Amniotic stem cell (primary cell): ENCODE data around the gene GGCX.

ENCODE experiments used
- DNase-seq: peaks from one replicate; lab custom pipeline; 2025; lab: John Stamatoyannopoulos, UW

The GGCX gene

GRCh38 chr2:85541753-85542457 is 19.4 kb downstream of the GGCX start:
- no peak for DNase-seq

GRCh38 chr2:85541262-85541661 is 20.0 kb downstream of the GGCX start:
- DNase-seq, result no peak

DNA sequence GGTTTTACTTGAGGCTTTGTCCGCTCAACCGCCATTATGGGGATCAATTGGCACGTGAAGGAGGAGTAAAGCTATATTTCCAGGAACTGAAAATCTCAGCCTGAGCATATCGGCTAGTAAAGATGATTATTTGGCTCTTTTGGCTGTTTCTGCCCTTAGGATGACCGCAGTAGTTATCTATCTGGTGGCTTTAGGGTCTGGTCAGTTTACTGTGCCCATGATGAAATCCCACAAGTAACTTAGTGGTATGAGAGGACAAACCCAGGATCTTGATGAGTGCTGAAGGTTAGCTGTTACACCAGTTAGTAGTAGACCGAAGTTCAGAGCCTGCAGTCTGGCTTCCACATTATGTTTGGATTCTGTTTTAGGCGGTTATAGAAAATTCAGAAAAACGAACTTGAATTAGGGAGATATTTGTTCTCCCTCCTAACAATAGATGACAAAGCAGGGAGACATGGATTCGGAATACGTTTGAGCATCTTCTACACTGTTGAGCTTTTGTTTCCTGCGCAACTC is 21.1 kb downstream of the GGCX start:
- no peak for DNase-seq

DNA sequence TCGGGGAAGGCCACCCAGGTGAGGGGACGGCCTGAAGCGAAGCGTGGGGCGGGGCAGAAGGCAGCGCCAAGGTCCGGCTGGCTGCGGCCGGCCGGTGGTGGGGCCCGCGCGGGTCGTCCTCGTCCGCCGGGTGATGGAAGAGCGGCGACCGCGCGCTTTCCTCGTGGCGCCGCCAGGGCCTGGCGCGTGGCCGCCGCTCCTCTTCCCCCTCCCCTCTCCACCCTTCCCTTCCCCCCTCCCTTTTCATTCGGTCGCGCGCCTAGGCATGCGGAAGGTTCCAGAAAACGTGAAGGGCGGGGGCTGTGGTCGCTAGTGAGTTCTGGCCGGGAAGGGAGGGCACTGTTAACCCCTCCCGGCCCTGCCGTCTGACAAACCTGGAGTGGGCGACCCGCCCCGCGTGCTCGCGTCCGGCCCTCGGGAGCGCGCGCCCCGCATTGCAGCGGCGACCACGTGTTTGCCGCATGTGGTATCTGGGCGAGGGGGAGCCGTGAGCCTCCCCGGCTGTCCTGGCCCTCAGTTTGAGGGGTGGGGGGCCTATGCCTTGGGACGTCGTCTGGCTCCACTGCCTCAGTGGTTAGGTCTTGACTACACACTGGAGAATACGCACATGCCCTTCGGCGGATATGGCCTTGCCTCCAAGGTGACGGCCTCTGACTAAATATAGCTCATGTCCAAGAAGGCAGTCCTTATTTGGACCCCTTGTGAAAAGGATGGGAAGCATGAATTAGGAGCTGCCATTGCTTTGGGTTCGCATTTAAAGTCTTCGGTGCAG is 21.7 kb downstream of the GGCX start:
- no peak for DNase-seq

- peak; percentile 85 for DNase-seq
Measured at GRCh38 chr2:85538507-85539360, 22.6 kb downstream of the GGCX start, which contains the start of gene MAT2A. Gene MAT2A, plus strand, starts transcription at chr2:85539168. Its CDS starts 120 bp downstream, at chr2:85539288.

DNA sequence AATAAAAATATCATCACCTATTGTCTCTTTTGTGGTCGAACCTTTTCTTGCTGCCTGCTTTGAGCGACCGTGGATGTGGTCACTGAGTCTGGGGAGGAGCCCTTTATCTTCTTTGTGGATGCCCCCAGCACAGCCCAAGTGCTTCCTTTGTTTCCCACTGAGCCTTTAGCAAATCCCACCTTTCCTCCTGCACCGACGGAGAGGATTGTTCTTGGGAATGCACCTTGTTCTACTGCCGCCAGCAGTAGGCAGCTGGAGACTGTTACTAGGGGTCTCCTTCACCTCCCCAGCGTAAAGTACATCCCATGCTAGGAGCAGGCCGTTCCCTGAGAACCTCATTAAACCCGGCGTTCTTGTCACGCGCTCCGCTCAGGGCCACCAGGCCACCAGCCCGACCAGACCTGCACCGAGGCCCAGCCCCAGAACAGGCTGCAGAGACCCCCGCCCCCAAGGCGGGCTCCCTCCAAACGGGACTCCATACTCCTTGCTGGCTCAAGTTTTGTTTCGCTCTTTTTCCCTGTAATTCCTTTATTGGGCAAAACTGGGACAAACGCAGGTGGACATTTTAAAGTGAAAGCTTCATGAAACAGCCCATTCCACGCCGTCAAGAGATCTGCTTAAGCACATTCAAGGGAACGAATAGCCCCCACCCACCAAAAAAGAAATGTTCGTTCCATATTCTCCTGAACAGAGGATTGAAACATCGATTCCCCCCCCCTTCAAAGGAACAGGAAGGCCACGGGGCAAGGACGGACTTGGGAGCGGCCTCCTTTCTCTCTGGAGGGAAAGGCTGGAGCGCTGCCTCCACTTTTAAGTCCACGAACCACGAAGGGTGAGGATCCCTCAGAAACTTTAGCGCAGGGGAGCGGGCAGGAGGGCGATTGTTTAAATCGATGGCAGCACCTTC is 23.4 kb downstream of the GGCX start:
- DNase-seq, result no peak

DNA sequence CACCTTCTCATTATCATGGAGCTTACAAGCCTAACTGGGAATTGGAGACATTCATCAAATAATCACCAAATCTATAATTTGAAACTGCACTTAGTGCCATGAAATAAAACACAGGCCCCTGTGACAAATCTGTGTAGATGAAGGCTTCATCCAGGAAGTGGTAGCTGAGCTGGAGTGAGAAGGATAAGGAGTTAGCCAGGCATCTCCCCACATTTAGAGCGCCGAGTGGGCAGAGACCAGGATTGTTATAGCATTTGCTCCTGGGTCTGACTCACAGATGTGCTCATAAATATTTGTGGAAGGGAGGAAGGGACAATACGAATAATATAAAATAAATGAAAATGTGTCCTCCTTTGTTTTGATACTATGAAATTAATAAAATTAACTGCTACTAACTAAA is 24.8 kb downstream of the GGCX start:
- no peak for DNase-seq

DNA sequence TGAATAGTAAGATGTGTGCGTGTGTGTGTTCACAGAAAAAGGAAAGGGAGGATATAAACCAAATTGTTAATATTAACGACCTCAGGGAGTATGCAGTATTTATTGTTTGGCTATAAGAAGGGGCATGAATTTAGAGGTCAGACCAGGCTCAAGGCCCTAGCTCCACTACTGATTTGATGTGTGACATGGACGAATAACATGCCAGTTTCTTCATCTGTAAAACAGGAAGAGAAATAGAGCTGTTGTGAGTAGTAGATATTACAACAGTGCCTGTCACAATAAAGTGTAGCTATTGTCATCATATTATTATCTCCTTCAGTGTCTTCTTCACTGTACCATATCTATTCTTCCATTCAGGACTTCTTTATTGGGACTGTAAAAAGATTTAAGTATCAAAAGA is 26.4 kb downstream of the GGCX start:
- DNase-seq, result no peak

DNA sequence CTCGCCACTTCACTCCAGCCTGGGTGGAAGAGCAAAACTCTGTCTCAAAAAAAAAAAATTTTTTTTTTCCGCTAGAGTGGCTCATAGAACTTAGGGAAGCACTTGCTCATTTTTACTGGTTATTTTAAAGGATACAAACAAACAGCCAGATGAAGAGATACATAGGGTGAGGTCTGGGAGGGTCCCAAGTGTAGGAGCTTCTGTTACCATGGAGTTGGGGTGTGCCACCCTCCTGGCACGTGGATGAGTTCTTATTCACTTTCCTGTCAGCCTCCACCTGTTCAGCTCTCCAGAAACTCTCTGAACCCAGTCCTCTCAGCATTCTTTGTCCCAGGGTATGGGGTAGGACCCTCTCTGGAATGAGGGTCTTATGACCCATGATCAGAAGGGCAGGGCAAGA is 27.2 kb downstream of the GGCX start:
- no peak for DNase-seq

DNA sequence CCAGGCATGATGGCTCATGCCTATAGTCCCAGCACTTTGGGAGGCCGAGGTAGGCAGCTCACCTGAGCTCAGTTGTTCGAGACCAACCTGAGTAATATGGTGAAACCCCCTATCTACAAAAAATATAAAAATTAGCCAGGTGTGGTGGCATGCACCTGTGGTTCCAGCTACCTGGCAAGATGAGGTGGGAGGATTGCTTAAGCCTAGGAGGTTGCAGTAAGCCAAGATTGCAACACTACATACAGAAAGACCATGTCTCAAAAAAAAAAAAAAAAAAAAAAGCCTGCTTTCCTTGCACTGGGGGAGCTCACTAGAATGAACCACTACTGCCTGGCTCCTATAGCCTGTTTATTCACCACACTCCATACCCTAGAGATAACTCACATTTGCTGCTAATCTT is 29.7 kb downstream of the GGCX start:
- no peak for DNase-seq

GRCh38 chr2:85529809-85530208 is 31.5 kb downstream of the GGCX start:
- DNase-seq, result no peak

- DNase-seq, result no peak
Measured at GRCh38 chr2:85528355-85528754, 32.9 kb downstream of the GGCX start.

GRCh38 chr2:85527787-85528186 is 33.5 kb downstream of the GGCX start:
- no peak for DNase-seq

DNA sequence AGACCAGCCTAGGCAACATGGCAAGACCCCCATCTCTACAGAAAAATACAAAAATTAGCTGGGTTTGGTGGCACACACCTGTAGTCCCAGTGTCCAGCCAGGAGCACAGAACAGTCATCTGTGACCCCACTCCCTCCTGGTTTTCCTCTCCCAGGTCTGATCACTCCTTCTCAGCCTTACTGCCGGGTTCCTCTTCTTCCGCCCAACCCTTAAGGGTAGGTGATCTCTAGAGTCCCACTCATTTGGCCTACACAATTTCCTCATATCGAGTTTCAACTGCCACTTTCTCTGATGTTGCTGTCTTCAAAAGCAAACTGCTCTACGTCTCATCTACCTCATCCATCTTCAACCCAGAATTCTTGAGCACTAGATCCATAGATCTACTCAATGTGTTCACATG is 35.7 kb downstream of the GGCX start:
- no peak for DNase-seq

DNA sequence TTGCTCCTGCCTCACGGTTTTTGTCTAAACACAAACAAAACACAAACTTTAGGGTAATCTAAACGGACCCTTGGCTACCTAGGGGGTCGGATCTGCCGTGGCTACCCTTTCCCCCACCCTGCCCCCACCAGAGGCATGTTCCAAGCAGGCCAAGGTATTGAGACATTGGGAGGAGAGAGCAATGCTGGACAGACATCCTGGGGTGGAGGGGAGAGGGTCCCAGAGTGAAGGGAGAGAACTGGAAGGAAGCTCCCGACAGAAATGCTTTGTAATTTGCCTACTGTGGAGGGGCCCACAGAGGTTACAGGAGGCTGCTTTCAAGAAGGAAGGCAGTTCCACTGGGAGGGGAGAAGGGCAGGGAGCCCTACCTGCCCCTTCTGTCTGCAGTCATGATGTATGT is 36.3 kb downstream of the GGCX start:
- DNase-seq, result no peak

DNA sequence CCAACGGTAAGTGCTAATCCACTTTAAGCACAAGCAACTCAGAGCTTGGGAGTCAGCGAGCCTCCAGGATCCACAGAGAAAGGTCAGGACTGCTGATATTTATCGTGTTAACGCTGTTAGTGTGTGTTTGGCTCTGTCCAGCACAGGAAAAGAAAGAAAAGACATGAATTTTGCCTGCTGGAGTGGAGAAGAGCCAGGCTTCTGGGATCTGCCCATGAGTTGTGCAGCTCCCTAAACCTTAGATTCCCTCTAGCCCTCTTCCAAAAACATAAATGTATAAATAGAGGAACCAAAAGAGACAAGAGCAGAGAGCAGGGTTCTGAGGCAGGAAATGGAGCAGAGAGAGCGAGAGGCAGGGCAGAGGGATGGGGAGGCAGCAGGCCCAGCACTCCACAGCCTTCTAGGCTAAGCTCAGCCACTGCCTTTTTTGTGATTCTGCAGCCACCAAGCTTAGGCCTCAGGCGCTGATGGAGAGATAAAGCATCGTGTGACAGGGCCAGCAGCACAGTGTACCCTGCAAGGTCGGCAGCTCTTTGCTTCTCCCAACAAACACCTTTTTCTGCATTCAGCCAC is 36.9 kb downstream of the GGCX start:
- no peak for DNase-seq

DNA sequence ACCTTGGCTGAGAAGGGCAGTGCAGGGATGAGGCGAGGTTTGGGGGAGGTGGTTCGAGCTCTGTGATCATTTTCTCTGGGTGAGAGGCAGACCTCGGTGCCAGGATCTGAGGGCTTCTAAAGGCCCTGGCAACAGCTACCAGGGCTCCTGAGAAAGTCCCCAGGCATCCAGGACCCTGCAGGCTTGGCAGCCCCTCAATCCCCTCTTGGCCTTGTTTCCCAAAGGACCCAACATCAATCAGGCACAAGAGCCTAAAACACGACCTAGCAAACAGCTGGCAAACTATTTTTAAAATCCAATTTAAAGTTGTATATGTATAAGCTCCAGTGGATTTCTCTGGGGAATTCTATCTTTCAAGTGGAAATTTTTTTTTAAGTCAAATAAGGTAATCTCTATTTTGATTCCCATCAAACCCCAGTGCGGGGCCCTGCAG is 37.4 kb downstream of the GGCX start:
- no peak for DNase-seq

DNA sequence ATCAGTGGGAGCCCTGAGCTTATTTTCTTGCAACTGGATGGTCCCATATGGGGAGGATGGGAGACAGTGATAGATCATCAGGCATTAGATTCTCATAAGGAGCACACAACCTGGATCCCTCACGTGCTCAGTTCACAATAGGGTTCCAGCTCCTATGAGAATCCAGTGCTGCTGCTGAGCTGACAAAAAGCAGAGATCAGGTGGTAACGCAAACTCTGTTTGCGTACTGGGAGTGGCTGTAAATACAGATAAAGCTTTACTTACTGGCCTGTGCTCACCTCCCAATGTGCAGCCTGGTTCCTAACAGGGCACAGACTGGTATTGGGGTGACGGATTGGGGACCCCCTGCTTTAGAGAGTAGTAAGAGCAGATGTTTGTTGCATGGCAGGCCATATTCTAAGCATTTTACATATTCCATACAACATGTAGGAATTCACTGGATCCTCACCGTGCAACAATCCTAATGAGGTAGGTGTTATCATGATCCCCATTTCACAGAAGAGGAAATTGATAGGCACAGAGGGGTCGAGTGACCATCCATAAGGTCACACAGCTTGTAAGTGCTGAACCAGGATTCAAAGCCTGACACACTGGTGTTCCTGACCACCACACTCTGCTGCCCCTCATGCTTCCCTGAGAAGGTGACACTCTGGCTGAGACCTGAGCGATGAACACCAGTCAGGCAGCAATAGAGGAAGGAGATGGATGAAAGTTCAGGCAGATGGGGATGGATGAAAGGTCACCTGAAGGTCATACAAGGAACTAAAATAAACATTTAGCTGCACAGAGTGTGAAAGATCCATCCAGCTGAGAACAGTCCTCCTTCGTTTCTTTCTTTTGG is 38.0 kb downstream of the GGCX start:
- DNase-seq, result no peak

DNA sequence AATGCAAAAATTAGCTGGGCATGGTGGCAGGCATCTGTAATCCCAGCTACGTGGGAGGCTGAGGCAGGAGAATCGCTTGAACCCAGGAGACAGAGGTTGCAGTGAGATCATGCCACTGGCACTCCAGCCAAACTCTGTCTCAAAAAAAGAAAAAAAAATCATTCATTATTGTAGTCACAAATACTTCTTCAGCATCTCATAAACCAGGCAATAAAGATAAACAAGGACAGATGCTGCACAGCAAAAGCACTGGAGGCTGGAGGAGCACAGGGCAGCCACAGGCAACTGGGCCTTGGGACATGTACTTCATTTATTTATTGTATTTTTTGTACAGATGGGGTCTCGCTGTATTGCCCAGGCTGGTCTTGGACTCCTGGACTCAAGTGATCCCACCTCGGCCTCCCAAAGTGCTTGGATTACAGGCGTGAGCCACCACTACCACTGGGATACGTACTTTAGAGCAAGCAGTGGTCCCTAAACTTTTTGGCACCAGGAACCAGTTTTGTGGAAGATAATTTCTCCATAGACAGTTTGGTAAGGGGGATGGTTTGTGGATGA is 39.1 kb downstream of the GGCX start:
- DNase-seq, result no peak
